ENCODE data around the gene CACNG5.

DNA sequence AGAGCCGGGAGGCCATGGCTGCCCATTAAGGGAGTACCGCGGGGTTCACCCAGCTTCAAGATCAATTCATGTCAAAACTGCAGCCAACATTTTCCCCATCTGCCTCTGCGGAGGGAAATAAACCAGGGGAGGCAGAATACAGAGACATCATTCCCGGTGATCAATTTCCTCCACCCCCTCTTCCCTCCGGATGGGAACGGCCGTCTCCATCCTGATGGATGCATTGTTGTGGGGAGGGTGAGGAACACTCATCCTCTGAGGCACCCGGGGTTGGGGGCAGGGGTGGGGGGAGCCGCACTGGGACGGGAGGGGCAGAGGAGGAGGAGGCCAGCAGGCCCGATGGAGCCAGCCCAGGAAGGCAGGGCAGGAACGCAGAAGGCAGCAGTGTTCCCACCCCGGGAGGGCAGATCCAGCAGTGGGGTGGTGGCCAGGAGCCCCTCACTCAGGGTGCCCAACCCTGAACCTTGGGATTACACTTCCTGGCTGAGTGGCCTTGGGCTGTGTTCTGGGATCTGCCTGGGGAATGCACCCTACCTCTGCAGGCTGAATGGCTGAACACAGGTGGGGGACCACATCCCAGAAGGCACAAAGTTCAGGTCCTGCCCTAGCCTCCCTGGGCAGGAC lies 14.2 kb downstream of the CACNG5 start:
- TF ChIP-seq, protein P1, sequence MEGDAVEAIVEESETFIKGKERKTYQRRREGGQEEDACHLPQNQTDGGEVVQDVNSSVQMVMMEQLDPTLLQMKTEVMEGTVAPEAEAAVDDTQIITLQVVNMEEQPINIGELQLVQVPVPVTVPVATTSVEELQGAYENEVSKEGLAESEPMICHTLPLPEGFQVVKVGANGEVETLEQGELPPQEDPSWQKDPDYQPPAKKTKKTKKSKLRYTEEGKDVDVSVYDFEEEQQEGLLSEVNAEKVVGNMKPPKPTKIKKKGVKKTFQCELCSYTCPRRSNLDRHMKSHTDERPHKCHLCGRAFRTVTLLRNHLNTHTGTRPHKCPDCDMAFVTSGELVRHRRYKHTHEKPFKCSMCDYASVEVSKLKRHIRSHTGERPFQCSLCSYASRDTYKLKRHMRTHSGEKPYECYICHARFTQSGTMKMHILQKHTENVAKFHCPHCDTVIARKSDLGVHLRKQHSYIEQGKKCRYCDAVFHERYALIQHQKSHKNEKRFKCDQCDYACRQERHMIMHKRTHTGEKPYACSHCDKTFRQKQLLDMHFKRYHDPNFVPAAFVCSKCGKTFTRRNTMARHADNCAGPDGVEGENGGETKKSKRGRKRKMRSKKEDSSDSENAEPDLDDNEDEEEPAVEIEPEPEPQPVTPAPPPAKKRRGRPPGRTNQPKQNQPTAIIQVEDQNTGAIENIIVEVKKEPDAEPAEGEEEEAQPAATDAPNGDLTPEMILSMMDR (IDR thresholded peaks at IDR 0.05): no peak
- no peak for TF ChIP-seq EZH2 (IDR thresholded peaks at IDR 0.05; ENCODE audit: borderline replicate concordance, insufficient read depth, low read depth, low read length, poor library complexity, severe bottlenecking)
